Measurements from ENCODE around the gene IL2RA.

The IL2RA gene

DNA sequence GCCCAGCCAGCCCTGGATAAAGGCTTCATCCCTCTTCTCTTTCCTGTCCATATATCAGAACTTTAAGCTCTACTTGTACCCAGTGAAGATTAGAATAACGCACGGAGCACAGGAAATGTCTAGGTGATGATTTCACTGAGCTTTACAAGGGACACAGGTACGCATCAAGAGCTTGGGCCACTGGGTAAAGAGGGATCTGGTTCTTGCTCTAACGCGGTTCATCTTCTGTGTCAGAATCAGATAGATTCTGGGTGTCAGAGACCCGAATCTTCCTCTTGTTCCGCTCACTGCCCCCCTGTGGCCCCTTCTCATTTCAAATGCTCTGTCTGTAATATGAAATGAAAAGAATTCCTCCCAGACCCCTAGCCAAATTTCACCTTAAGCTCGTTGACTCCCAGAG lies 24.7 kb downstream of the IL2RA start:
- DNase-seq (ENCODE audit: low read depth), result no peak
- TF ChIP-seq, protein P1, sequence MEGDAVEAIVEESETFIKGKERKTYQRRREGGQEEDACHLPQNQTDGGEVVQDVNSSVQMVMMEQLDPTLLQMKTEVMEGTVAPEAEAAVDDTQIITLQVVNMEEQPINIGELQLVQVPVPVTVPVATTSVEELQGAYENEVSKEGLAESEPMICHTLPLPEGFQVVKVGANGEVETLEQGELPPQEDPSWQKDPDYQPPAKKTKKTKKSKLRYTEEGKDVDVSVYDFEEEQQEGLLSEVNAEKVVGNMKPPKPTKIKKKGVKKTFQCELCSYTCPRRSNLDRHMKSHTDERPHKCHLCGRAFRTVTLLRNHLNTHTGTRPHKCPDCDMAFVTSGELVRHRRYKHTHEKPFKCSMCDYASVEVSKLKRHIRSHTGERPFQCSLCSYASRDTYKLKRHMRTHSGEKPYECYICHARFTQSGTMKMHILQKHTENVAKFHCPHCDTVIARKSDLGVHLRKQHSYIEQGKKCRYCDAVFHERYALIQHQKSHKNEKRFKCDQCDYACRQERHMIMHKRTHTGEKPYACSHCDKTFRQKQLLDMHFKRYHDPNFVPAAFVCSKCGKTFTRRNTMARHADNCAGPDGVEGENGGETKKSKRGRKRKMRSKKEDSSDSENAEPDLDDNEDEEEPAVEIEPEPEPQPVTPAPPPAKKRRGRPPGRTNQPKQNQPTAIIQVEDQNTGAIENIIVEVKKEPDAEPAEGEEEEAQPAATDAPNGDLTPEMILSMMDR (conservative IDR thresholded peaks at IDR 0.05; ENCODE audit: low read depth, low read length), result no peak
- H3K4me3 ChIP-seq (ENCODE audit: low read depth, low read length), result no peak overlapping the region

DNA sequence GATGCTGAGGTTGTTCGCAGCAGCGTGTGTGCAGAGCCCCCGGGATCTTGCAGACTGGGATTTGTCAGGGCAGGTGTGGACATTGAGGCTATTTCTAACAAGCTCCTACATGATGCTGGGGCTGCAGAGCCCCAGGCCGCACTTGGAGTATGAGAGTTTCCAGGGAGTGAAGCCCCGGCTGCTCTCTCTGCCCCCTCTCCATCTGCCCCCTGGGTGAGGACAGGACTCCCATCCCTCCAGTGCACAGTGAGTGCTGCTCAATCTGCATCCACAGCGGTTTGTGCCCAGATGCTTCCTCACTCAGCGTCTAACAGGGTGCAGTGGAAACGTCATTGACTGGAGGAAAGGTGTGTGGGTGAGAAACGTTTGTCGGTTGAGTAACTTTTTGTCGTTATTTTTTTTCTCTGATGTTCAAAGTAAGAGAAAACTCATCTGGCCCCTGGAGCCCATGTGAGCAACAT lies 25.3 kb downstream of the IL2RA start:
- DNase-seq (ENCODE audit: low read depth), result no peak
- H3K4me3 ChIP-seq (ENCODE audit: low read depth, low read length), result no peak overlapping the region
- TF ChIP-seq, protein P1 (conservative IDR thresholded peaks at IDR 0.05; ENCODE audit: low read depth, low read length), result no peak

DNA sequence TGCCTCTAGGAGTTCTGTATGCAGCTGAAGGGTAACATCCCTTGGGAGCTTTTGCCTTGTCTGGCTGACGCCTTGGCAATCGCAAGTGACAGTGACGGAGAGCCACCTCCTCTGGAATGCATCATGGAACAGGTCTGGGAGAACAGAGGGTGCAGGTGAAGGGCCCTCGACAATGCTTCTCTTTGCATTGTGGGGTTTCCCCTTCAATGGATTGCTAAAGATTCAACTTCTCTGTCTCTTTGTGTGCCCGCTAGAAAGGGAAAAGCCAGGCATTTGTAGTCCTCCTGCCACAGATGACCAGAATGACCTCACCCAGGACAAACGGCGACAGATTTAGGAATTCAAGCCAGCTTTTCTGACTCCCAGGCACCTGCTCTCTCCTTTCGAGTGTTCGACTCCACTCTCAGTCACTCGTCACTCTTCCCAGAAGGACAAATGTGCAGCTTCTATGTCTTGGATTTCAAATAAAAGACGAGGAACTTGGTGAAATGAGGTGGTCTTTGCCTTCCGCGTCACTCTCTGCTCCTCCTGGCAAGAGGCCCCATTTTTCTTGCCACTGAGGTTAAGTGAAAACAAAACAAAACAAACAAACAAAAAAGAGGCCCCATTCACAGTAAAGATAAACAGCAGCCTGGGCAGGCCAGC lies 26.1 kb downstream of the IL2RA start:
- H3K4me3 ChIP-seq (ENCODE audit: low read depth, low read length), result no peak overlapping the region
- TF ChIP-seq, protein P1 (conservative IDR thresholded peaks at IDR 0.05; ENCODE audit: low read depth, low read length), result no peak
- DNase-seq (ENCODE audit: low read depth), result no peak

DNA sequence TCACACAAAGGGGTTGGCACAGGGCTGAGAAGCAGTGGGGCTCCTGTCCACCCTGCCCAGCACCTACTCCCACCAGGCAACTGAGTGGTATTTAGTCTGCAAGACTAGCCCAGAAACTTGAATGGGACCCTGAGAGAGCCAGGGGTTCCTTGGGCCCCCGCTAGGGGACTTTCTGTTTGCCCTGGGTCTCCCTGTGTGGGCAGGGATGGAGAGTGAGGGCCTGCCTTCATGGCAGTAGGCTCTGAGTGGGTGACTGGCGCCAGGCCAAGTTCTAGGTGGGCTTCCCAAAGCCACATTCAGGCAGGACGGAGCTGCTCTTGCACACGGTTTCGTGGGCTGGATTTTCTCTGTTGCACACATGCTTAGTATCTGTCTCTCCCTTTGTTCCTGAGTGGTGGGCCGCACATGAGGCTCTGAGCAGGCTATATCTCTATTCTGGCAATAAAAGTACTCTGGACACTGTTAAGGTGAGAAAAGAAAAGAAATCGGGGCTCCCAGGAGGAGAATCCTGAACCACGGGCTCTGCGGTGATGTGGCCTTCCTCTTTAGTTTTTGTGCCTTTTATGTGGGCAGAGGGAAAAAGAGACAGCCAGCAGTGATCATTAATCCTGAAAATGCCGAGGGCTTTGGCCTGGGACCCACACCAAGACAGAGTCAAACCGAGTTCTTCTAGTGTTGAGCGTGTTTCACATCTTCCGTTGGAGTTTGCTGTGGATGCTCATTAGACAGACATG lies 26.9 kb downstream of the IL2RA start:
- no peak overlapping the region for H3K4me3 ChIP-seq (ENCODE audit: low read depth, low read length)
- DNase-seq (ENCODE audit: low read depth), result no peak
- TF ChIP-seq, protein P1 (conservative IDR thresholded peaks at IDR 0.05; ENCODE audit: low read depth, low read length), result no peak

DNA sequence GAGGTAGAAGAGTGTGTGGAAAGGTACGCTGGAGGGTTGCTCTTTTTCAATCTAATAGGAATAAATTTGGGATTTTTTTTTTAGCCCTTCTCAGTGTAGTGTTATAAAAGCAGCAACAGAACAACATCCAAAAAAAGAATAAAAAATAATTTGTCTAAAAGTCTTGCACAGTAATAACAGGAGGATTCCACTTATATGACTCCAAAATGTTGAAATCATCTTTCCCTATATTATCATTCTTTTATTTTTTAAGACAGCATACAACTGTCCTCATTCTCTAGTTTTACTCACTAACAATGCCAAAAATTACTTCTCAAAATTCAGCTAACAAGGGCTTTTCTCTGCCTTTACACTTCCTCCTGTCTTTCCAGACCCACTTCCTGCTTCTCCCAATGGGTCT lies 27.8 kb downstream of the IL2RA start:
- DNase-seq (ENCODE audit: low read depth), result no peak
- TF ChIP-seq, protein P1 (conservative IDR thresholded peaks at IDR 0.05; ENCODE audit: low read depth, low read length), result no peak
- no peak overlapping the region for H3K4me3 ChIP-seq (ENCODE audit: low read depth, low read length)

DNA sequence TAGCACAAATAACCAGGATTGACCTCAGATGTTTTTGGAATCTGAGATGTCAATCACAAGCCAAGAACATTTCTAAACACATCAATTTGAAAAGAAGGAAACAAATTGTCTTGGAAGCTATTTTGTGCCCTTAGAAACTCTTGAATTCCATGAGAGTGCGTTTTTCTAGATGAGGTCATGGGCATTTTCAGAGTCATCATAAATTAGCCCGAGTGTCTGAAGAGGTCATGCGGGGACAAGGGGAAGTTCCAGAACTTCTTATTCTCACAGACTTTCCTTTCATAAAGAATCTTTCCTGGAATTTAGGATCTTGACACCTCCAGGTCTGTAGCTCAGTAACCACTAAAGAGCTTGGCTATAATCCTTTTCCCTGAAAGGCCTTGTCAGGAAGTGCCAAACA lies 28.2 kb downstream of the IL2RA start:
- DNase-seq (ENCODE audit: low read depth), result no peak
- H3K4me3 ChIP-seq (ENCODE audit: low read depth, low read length), result no peak overlapping the region
- TF ChIP-seq, protein P1 (conservative IDR thresholded peaks at IDR 0.05; ENCODE audit: low read depth, low read length), result no peak

DNA sequence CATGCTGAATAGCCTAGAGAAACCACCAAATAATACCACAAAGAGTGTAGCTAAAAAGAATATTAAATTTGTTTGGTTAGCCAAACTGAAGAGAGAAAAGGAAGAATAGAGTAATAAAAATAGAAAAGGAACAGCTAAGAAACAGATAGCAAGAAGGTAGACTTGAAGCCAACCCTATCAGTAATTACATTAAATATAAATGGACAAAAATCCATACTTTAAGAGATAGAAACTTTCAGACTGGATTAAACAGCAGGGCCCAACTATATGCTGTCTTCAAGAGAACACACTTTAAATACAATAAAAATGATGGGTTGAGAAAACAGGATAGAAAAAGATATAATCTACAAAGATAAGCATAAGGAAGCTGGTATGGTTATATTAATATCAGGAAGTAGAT lies 31.2 kb downstream of the IL2RA start:
- DNase-seq (ENCODE audit: low read depth), result no peak
- H3K4me3 ChIP-seq (ENCODE audit: low read depth, low read length), result no peak overlapping the region
- TF ChIP-seq, protein P1 (conservative IDR thresholded peaks at IDR 0.05; ENCODE audit: low read depth, low read length), result no peak

Data from choroid plexus epithelial cell (primary cell).